ENCODE data around the gene CPNE9.

The CPNE9 gene

GRCh38 chr3:9778143-9779074, 74.8 kb downstream of the CPNE9 start:
- DNase-seq (ENCODE audit: low spot score), result no peak

GRCh38 chr3:9779075-9779593, 75.5 kb downstream of the CPNE9 start:
- DNase-seq (ENCODE audit: low spot score), result no peak

All from COLO829 (cell line).